Measurements from ENCODE around the gene PLEKHG5. TPM values are rescaled to one million over a fixed set of nuclear protein-coding genes. Genes with fewer than 3 reads are reported as not detected.
A peak's percentile ranks its signal among the peaks of the same experiment; 100 is the strongest.

PLEKHG5 gene
- total and polyA plus RNA-seq, 4 donors: 0.28 to 1.9 (median 1.1) TPM

GRCh38 chr1:6491081-6491449, 402 bp downstream of the PLEKHG5 start:
- no peak for DNase-seq (ENCODE audit: low spot score)
- Histone ChIP-seq H3K9ac (ENCODE audit: low read depth in 1 of 2, low read length in 2 of 2) (peak overlapping the region; percentile 19 to 43), H3K36me3 (ENCODE audit: control insufficient read depth in 4 of 4, insufficient read depth in 3 of 4, low read depth in 1 of 4, low read length in 3 of 4) (no peaks in the 10 kb centered on the region), H3K9me3 (ENCODE audit: control insufficient read depth in 4 of 4, low read length in 3 of 4) (no peaks in the 10 kb centered on the region), H3K27ac (ENCODE audit: low read depth in 1 of 2, low read length in 2 of 2) (peak overlapping the region in 1 of 2 donors; percentile 21), H3K4me3 (ENCODE audit: low read depth in 1 of 3, low read length in 3 of 3) (peak overlapping the region; percentile 29 to 84 (median 42)), H3K27me3 (ENCODE audit: control insufficient read depth in 4 of 4, insufficient read depth in 4 of 4, low read length in 3 of 4) (no peaks in the 10 kb centered on the region), H3K4me1 (ENCODE audit: control insufficient read depth in 4 of 4, insufficient read depth in 4 of 4, low read length in 3 of 4) (peaks cover 4 to 24% (median 15%) of the 10 kb centered on the region in 4 donors)
- WGBS: 37% methylated on average over 6 of the region's 6 CpGs
- TF ChIP-seq RAD21 (IDR thresholded peaks at IDR 0.05) (no peak), HNF4A (conservative IDR thresholded peaks at IDR 0.05) (no peak), HNF4G (IDR thresholded peaks at IDR 0.05) (no peak), GABPA (IDR thresholded peaks at IDR 0.05 in 1 of 2, conservative IDR thresholded peaks at IDR 0.05 in 1 of 2) (no peak), CTCF (IDR thresholded peaks at IDR 0.05; ENCODE audit: low read depth, low read length, missing input control) (no peak), FOXA2 (IDR thresholded peaks at IDR 0.05) (no peak), ZBTB33 (IDR thresholded peaks at IDR 0.05) (no peak)

GRCh38 chr1:6490181-6491080, 1.0 kb downstream of the PLEKHG5 start:
- peak; percentile 57 for DNase-seq (ENCODE audit: low spot score)
- peak overlapping the region in 1 of 2 donors; percentile 21 for H3K27ac ChIP-seq (ENCODE audit: low read depth in 1 of 2, low read length in 2 of 2)
- no peaks in the 10 kb centered on the region for H3K27me3 ChIP-seq (ENCODE audit: control insufficient read depth in 4 of 4, insufficient read depth in 4 of 4, low read length in 3 of 4)
- H3K9me3 ChIP-seq (ENCODE audit: control insufficient read depth in 4 of 4, low read length in 3 of 4): no peaks in the 10 kb centered on the region
- peak overlapping the region; percentile 29 to 84 (median 42) for H3K4me3 ChIP-seq (ENCODE audit: low read depth in 1 of 3, low read length in 3 of 3)
- no peaks in the 10 kb centered on the region for H3K36me3 ChIP-seq (ENCODE audit: control insufficient read depth in 4 of 4, insufficient read depth in 3 of 4, low read depth in 1 of 4, low read length in 3 of 4)
- H3K9ac ChIP-seq (ENCODE audit: low read depth in 1 of 2, low read length in 2 of 2): peak overlapping the region; percentile 19 to 43
- WGBS: 1% methylated on average over 70 of the region's 70 CpGs
- TF ChIP-seq SP1 (IDR thresholded peaks at IDR 0.05) (no peak), JUND (IDR thresholded peaks at IDR 0.05) (no peak), RXRA (IDR thresholded peaks at IDR 0.05) (no peak), REST (IDR thresholded peaks at IDR 0.05) (no peak), ATF3 (IDR thresholded peaks at IDR 0.05) (no peak), TAF1 (conservative IDR thresholded peaks at IDR 0.05) (no peak), EGR1 (IDR thresholded peaks at IDR 0.05; ENCODE audit: low read depth in 2 of 2) (no peak), FOXA1 (IDR thresholded peaks at IDR 0.05) (no peak), RAD21 (IDR thresholded peaks at IDR 0.05) (no peak), FOXA2 (IDR thresholded peaks at IDR 0.05) (no peak)
- H3K4me1 ChIP-seq (ENCODE audit: control insufficient read depth in 4 of 4, insufficient read depth in 4 of 4, low read length in 3 of 4): peaks cover 4 to 25% (median 15%) of the 10 kb centered on the region in 4 donors
